Omental fat pad (tissue), 4 donors: ENCODE measurements around the gene IL1RAPL1. TPM values are rescaled to one million over a fixed set of nuclear protein-coding genes. Genes with fewer than 3 reads are reported as not detected.

ENCODE experiments used
- ATAC-seq: fragments of 150-250 bp; one replicate; pipeline ENCODE4 v1.9.1; 2016; ENCODE audit warnings: mild to moderate bottlenecking, moderate library complexity; ENCODE audit not compliant: low FRiP score
- DNase-seq: peaks from one replicate; pipeline ENCODE4 v3.0.0-alpha.2; 2019; ENCODE audit warnings: low spot score
- total RNA-seq, 4 donors: library from RNA; depleted of rRNA; stranded (reverse); fragments of >200 nt; gene quantifications; one replicate each; pipeline ENCODE4 v1.1.0, GENCODE V29; 2016
- TF ChIP-seq, protein P1 (sequence below), 3 donors: fragments of 450-650 bp; IDR thresholded peaks; one replicate each; pipeline ENCODE4 v1.5.1; 2016 to 2017; ENCODE audit warnings: antibody characterized with exemption in 3 of 3, mild to moderate bottlenecking in 3 of 3, moderate library complexity in 2 of 3

The IL1RAPL1 gene
- total RNA-seq, 4 donors from 2014 or later = 0.13 to 0.93 (median 0.42) TPM

DNA sequence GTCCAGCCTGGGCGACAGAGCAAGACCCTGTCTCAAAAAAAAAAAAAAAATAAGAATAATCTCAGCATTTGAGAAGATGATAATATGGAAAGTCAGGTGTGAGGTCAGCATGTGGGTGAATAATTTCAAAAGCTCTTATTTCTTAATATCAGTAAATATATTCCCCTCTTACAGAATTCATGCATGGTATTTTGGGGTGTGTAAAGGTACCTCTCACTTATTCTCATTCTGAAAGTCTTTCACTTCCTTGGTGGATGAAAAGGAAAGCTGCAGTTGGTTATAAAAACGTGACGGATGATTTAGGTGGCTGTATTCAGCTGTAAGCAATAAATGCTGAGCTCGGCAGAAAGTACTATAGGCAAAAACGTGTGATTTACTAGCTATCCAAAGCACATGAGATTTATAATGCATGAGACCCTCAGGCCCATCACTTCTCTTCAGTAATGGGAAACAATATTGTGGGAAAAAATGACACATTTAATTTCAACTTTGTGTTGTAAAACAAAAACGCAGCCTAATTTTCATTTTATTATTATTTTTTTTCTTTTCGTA is 1275.0 kb downstream of the IL1RAPL1 start:
- DNase-seq (no peak), ATAC-seq (no peak)
- TF ChIP-seq, protein P1, sequence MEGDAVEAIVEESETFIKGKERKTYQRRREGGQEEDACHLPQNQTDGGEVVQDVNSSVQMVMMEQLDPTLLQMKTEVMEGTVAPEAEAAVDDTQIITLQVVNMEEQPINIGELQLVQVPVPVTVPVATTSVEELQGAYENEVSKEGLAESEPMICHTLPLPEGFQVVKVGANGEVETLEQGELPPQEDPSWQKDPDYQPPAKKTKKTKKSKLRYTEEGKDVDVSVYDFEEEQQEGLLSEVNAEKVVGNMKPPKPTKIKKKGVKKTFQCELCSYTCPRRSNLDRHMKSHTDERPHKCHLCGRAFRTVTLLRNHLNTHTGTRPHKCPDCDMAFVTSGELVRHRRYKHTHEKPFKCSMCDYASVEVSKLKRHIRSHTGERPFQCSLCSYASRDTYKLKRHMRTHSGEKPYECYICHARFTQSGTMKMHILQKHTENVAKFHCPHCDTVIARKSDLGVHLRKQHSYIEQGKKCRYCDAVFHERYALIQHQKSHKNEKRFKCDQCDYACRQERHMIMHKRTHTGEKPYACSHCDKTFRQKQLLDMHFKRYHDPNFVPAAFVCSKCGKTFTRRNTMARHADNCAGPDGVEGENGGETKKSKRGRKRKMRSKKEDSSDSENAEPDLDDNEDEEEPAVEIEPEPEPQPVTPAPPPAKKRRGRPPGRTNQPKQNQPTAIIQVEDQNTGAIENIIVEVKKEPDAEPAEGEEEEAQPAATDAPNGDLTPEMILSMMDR (IDR thresholded peaks at IDR 0.05) = no peak

DNA sequence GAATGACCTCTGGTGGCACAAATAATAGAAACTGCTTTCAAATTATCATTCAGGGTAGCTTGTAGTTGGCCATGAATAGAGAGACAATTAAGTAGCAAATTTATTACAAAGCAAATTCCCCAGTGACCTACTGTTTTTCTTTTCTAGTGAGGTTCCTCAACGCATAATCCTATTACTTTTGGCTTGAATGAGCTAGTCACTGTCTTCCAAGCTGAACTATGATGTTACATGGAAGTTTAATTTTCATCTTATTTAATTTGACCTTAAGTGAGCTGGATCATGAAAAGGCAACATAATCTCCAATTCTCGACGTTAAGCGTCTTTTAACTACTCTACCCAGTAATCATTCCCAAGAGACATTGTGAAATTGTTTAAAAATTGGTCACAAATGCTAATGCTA is 1280.7 kb downstream of the IL1RAPL1 start:
- ATAC-seq = no peak
- TF ChIP-seq, protein P1 (IDR thresholded peaks at IDR 0.05) = no peak
- DNase-seq = no peak

DNA sequence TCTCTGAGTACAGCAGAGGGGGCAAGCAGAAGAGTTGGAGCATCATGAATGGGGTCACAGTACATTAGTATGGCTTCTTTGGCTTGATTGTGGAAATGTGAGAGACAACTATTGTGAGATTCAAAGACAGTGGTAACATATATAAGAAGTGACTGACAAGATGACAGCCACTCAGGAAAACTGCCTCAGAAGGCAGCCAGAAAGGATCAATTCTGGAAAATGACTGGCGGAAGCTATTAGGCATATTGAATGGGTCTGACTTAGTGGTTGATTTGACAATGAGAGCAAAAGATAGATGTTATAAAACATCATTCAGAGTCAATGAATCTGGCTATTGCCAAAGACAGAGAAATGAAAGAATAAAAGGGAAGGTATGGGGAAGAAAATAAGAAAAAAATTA is 1282.6 kb downstream of the IL1RAPL1 start:
- no peak for ATAC-seq
- TF ChIP-seq, protein P1 (IDR thresholded peaks at IDR 0.05) = no peak

DNA sequence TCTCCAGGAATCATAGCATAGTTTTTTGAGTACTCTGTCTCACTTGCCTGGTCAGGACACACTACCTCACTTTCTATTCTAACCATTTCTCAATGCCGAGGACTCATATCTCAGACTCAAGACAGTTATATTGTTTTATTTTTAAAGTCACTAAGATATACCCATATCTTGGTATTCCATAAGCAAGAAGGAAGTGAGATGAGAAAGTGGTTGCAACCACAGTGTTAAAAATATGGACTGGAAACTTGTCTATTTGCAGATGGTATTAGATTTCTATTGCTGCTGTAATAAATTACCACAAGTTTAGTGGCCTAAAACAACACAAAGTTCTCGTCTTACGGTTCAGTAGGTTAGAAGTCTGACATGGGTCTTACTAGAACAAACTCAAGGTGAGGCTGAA is 1283.4 kb downstream of the IL1RAPL1 start:
- DNase-seq (no peak), ATAC-seq (no peak)
- TF ChIP-seq, protein P1 (IDR thresholded peaks at IDR 0.05) = no peak

More for the DNA sequence above, 1282.6 kb downstream of the IL1RAPL1 start:
- DNase-seq = no peak

DNA sequence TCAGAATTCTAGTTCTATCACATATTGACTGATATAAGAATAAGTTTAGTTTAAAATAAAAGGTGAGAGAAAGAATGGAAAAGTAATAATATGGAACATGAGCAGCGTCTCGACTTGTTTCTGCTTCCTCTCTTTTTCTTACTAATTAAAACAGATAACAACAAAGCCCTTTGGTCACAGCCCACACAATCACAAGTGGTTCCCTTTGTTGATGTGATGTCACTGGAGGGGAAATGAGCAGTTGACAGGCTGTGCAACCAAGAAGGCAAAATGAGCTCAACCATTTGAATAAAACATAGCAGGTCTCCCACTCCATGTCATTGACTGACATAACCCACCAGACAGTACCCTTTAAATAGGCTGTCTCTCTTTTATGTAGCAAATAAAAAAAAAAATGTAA is 1285.6 kb downstream of the IL1RAPL1 start:
- ATAC-seq (no peak), DNase-seq (no peak)
- TF ChIP-seq, protein P1 (IDR thresholded peaks at IDR 0.05) = no peak

DNA sequence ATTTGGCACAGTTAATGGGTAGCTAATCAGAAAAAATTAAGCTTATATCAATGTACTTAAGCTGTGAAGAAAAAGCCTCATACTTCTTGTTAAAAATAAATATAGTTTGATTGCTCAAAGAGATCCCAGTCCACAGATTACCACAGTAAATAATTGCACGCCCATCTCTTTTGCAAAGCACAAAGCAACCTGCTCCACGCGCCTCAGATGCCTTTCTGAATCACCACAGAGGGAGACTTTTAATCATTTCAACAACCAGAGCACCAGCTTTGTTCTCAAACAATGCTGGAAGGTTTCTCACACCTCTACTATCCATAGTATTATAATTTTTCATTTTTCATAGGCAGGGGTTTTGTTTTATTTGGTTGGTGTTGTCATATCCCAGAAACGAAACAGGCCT is 1289.5 kb downstream of the IL1RAPL1 start:
- no peak for DNase-seq
- ATAC-seq = no peak
- TF ChIP-seq, protein P1 (IDR thresholded peaks at IDR 0.05) = no peak

DNA sequence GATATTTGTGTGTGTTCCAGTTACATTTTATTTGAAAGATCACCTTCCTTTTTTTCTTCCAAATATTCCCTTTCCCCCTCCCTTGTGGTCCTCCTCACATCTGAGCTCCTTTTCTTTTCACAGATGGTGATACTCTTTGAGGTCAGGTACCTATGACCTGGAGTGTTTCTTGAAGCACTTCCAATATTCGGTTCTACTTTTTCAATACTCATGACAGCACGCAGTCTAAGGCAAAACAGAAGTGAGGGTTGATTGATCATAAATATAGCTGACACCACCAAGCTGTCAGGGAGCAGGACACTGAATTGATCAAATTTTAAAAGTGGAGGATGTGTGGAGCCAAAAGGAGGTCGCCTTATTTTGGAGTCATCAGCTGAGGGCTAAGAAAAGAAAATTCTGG is 1293.7 kb downstream of the IL1RAPL1 start:
- DNase-seq (no peak), ATAC-seq (no peak)
- TF ChIP-seq, protein P1 (IDR thresholded peaks at IDR 0.05) = no peak
